Smooth muscle cell (in vitro differentiated cells): ENCODE measurements around the gene CFAP74. TPM values are rescaled to one million over a fixed set of nuclear protein-coding genes. Genes with fewer than 3 reads are reported as not detected.

Experiments used
- DNase-seq: peaks from one replicate; lab custom pipeline; 2025; ENCODE audit not compliant: unreplicated experiment; lab: John Stamatoyannopoulos, UW
- H2AFZ ChIP-seq: fragments of 200-600 bp; sonication (generic); 2 replicates; pipeline ENCODE4 v1.6.0; 2016; ENCODE audit warnings: antibody characterized with exemption, low read depth, mild to moderate bottlenecking
- H3F3A ChIP-seq: fragments of 200-600 bp; sonication (generic); 2 replicates; pipeline ENCODE4 v1.6.0; 2017; ENCODE audit warnings: antibody characterized with exemption, low read depth
- H3K27ac ChIP-seq: fragments of 200-600 bp; sonication (generic); 2 replicates; pipeline ENCODE4 v1.5.1; 2016; ENCODE audit warnings: low read depth, mild to moderate bottlenecking
- H3K27me3 ChIP-seq: fragments of 200-600 bp; sonication (generic); 2 replicates; pipeline ENCODE4 v1.6.1; 2016; ENCODE audit warnings: low read depth, mild to moderate bottlenecking
- H3K36me3 ChIP-seq: fragments of 200-600 bp; sonication (generic); 2 replicates; pipeline ENCODE4 v1.5.1; 2016; ENCODE audit warnings: low read depth
- H3K4me1 ChIP-seq: fragments of 200-600 bp; sonication (generic); 2 replicates; pipeline ENCODE4 v1.5.1; 2016; ENCODE audit warnings: low read depth
- H3K4me2 ChIP-seq: fragments of 200-600 bp; sonication (generic); 2 replicates; pipeline ENCODE4 v1.6.0; 2016; ENCODE audit warnings: mild to moderate bottlenecking
- H3K4me3 ChIP-seq: fragments of 200-600 bp; sonication (generic); 2 replicates; pipeline ENCODE4 v1.5.1; 2016; ENCODE audit warnings: mild to moderate bottlenecking
- H3K79me2 ChIP-seq: fragments of 200-600 bp; sonication (generic); 2 replicates; pipeline ENCODE4 v1.6.0; 2016; ENCODE audit warnings: low read depth, mild to moderate bottlenecking
- H3K9ac ChIP-seq: fragments of 200-600 bp; sonication (generic); 2 replicates; pipeline ENCODE4 v1.6.0; 2016; ENCODE audit warnings: low read depth
- H3K9me3 ChIP-seq: fragments of 200-600 bp; sonication (generic); replicated peaks from 2 replicates; pipeline ENCODE4 v1.5.1; 2016; ENCODE audit warnings: low read depth
- H4K20me1 ChIP-seq: fragments of 200-600 bp; sonication (generic); 2 replicates; pipeline ENCODE4 v1.6.0; 2016; ENCODE audit warnings: low read depth
- WGBS: methylation state at CpG from one replicate; pipeline ENCODE4 v1.1.7; 2016; ENCODE audit warnings: low lambda C conversion rate; 5-methylcytosine and 5-hydroxymethylcytosine counted together
- polyA plus RNA-seq: library from polyadenylated mRNA; unstranded; fragments of >200 nt; fragmentation: Nextera tagmentation; extraction: Ambion mirVana; gene quantifications from 2 replicates; pipeline ENCODE4 v1.2.1, GENCODE V29; 2016
- total RNA-seq: library from RNA; depleted of rRNA; stranded (reverse); fragments of >200 nt; gene quantifications from 2 replicates; pipeline ENCODE4 v1.2.3, GENCODE V29; 2014
- TF ChIP-seq, protein P1 (sequence below): fragments of 200-600 bp; sonication (generic); IDR thresholded peaks from 2 replicates; pipeline ENCODE4 v1.5.1; 2017; ENCODE audit warnings: borderline replicate concordance, mild to moderate bottlenecking, antibody characterized with exemption; ENCODE audit not compliant: insufficient read depth, poor library complexity, severe bottlenecking

The CFAP74 gene
- total and polyA plus RNA-seq, 2 experiments from 2014 or later, result not detected

DNA sequence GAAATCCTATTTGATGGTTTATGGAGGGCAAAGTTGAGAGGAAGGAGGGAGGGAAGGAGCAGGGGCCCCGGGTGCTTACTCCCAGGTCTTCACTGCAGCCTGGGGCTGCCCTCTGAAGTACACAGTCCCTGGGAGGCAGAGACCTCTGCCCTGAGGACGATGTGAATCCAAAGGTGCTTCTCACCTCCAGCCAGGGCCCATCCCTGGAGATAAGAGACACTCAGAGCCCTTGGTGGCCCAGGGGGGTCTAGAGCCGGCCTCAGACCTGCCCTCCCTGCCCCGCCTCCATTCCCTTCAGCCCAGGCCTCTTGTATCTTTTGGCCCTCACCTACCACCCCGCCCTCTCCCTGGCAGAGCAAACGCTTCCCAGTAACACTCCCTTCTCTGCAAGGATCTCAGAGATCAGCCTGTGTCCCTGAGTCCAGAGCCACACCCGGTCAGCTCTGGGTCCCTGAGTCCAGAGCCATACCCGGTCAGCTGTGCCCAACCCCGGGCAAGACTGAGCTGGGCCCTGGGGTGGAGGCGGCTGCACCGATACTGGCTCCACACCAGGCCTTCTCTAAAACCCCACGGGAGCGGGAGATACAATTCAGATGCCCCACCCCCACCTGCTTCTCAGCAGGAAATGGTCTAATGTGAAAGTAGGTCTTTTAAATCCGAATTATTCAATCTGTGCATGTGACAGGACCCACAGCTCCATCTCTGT is 109.1 kb downstream of the CFAP74 start:
- DNase-seq, result no peak
- no peaks in the 10 kb centered on the region for H3K27me3 ChIP-seq
- no peaks in the 10 kb centered on the region for H3F3A ChIP-seq
- TF ChIP-seq, protein P1, sequence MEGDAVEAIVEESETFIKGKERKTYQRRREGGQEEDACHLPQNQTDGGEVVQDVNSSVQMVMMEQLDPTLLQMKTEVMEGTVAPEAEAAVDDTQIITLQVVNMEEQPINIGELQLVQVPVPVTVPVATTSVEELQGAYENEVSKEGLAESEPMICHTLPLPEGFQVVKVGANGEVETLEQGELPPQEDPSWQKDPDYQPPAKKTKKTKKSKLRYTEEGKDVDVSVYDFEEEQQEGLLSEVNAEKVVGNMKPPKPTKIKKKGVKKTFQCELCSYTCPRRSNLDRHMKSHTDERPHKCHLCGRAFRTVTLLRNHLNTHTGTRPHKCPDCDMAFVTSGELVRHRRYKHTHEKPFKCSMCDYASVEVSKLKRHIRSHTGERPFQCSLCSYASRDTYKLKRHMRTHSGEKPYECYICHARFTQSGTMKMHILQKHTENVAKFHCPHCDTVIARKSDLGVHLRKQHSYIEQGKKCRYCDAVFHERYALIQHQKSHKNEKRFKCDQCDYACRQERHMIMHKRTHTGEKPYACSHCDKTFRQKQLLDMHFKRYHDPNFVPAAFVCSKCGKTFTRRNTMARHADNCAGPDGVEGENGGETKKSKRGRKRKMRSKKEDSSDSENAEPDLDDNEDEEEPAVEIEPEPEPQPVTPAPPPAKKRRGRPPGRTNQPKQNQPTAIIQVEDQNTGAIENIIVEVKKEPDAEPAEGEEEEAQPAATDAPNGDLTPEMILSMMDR, result no peak
- peaks cover 6% of the 10 kb centered on the region for H4K20me1 ChIP-seq
- H3K9ac ChIP-seq, result no peak overlapping the region
- peaks cover 12% of the 10 kb centered on the region for H3K4me1 ChIP-seq
- H3K4me2 ChIP-seq, result no peak overlapping the region
- H3K36me3 ChIP-seq, result no peaks in the 10 kb centered on the region
- H2AFZ ChIP-seq, result no peak overlapping the region
- WGBS, result 55% methylated on average over 14 of the region's 14 CpGs
- H3K27ac ChIP-seq, result no peak overlapping the region
- peaks cover 11% of the 10 kb centered on the region for H3K79me2 ChIP-seq
- no peak overlapping the region for H3K4me3 ChIP-seq
- H3K9me3 ChIP-seq, result no peaks in the 10 kb centered on the region

DNA sequence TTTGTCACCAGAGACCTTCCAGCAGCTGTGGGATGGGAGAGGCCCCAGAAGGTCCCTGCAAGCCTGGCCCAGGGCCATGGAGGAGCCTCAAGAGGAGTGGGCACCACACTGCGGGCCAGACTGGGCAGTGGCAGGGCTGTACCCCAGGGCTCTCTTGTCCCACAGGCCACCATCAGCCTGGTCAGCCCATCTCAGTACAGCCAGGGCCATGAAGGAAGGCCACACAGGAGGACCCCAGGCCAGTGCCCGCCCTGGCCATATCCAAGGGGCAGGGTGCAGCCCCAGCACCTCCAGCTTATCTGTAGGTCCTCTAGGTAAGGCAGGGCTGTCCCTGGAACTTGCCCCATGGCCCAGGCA is 109.6 kb downstream of the CFAP74 start:
- 100% methylated on average over 2 of the region's 2 CpGs for WGBS
- Histone ChIP-seq H3K27ac (no peak overlapping the region), H3K9me3 (no peaks in the 10 kb centered on the region), H3F3A (no peaks in the 10 kb centered on the region), H3K4me1 (peaks cover 16% of the 10 kb centered on the region), H3K4me3 (no peak overlapping the region), H3K36me3 (no peaks in the 10 kb centered on the region), H4K20me1 (peaks cover 11% of the 10 kb centered on the region), H3K9ac (no peak overlapping the region), H3K4me2 (no peak overlapping the region), H3K79me2 (peaks cover 16% of the 10 kb centered on the region), H2AFZ (no peak overlapping the region), H3K27me3 (no peaks in the 10 kb centered on the region)
- no peak for DNase-seq
- TF ChIP-seq, protein P1, result no peak

DNA sequence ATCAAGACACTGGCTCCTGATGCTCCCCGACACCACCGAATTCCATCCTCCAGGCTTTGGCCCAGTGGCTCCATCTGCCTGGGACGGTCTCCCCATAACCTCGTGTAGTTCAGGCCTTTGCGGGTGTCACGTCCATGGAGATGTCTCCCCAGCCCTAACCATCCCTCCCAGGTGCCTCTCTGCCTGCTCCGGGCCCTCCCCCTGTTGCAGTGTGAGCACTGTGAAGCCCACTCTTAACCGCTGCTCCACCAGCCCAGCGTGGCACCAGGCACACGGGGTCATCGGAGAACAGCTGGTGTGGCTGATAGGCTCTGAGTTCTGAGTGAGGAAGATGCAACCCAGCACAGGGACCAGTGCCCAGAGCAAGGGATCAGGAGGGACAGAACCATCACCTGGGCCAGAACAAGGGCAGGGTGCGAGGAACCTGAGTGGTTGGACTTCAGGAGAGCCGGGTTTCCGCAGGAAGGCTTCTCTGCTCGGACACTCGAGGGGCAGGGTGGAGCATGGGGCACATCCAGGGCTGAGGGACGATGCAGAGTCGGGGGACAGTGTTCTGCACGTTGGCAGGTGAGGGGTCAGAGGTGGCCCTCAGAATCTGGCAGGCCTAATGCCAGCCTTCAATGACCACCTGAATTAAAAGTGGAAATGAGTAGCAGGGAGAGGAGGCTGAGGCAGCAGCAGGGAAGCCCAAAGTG is 110.1 kb downstream of the CFAP74 start:
- Histone ChIP-seq H3K9me3 (no peaks in the 10 kb centered on the region), H3F3A (no peaks in the 10 kb centered on the region), H3K4me1 (peaks cover 22% of the 10 kb centered on the region), H3K4me3 (no peak overlapping the region), H4K20me1 (peaks cover 17% of the 10 kb centered on the region), H3K4me2 (no peak overlapping the region), H3K36me3 (no peaks in the 10 kb centered on the region), H2AFZ (no peak overlapping the region), H3K79me2 (peaks cover 21% of the 10 kb centered on the region), H3K27ac (no peak overlapping the region), H3K27me3 (no peaks in the 10 kb centered on the region), H3K9ac (no peak overlapping the region)
- 96% methylated on average over 19 of the region's 19 CpGs for WGBS
- DNase-seq, result no peak
- TF ChIP-seq, protein P1, result no peak
